HepG2 (cell line): Measurements from ENCODE around the gene C10orf143.

Experiments used
- ATF3 ChIP-seq: sonication (generic); formaldehyde crosslinking; IDR thresholded peaks from 2 replicates; pipeline ENCODE4 v1.4.0; 2020; ENCODE audit warnings: missing genetic modification reagents
- CTCF ChIP-seq: sonication (generic); formaldehyde crosslinking; IDR thresholded peaks from 2 replicates; pipeline ENCODE4 v1.5.0; 2020; ENCODE audit warnings: mild to moderate bottlenecking, missing genetic modification reagents, moderate library complexity
- EZH2 ChIP-seq: conservative IDR thresholded peaks from 2 replicates; pipeline ENCODE4 v1.6.1; 2012; ENCODE audit warnings: mild to moderate bottlenecking, low read depth, low read length, moderate library complexity
- FOSL1 ChIP-seq: sonication (generic); formaldehyde crosslinking; IDR thresholded peaks from 2 replicates; pipeline ENCODE4 v1.9.0; 2021; ENCODE audit warnings: missing genetic modification reagents, borderline replicate concordance
- MAFK ChIP-seq, 2 experiments: IDR thresholded peaks in 1 of 2; conservative IDR thresholded peaks in 1 of 2; 2 replicates each; pipeline ENCODE4 v1.6.1; 2011; ENCODE audit warnings: improper control_type of control experiment in 2 of 2, low read length in 2 of 2
- MXI1 ChIP-seq: IDR thresholded peaks from 3 replicates; pipeline ENCODE4 v1.6.1; 2012; ENCODE audit warnings: low read depth, low read length, inconsistent platforms, borderline replicate concordance
- POLR2A ChIP-seq, 2 experiments: IDR thresholded peaks; 2 replicates each; pipeline ENCODE4 v1.6.1; 2011; ENCODE audit warnings: low read depth in 2 of 2, low read length in 2 of 2, mild to moderate bottlenecking in 1 of 2, moderate library complexity in 1 of 2; ENCODE audit not compliant: insufficient read depth in 1 of 2
- REST ChIP-seq, 2 experiments: IDR thresholded peaks; 2 replicates each; pipeline ENCODE4 v1.6.1; 2011 to 2012; ENCODE audit warnings: low read length in 2 of 2, borderline replicate concordance in 1 of 2, low read depth in 1 of 2, mild to moderate bottlenecking in 1 of 2, moderate library complexity in 1 of 2
- ZNF180 ChIP-seq: sonication (generic); formaldehyde crosslinking; IDR thresholded peaks from 2 replicates; pipeline ENCODE4 v1.4.0; 2020; ENCODE audit warnings: low read depth, missing genetic modification reagents, borderline replicate concordance
- ZNF260 ChIP-seq: sonication (generic); formaldehyde crosslinking; IDR thresholded peaks from 2 replicates; pipeline ENCODE4 v1.4.0; 2020; ENCODE audit warnings: missing genetic modification reagents, low read depth, mild to moderate bottlenecking, borderline replicate concordance
- ZNF350 ChIP-seq: sonication (generic); formaldehyde crosslinking; IDR thresholded peaks from 2 replicates; pipeline ENCODE4 v1.4.0; 2020; ENCODE audit warnings: mild to moderate bottlenecking, low read depth, missing genetic modification reagents, borderline replicate concordance
- ZNF776 ChIP-seq: sonication (generic); formaldehyde crosslinking; IDR thresholded peaks from 2 replicates; pipeline ENCODE4 v1.4.0; 2020; ENCODE audit warnings: mild to moderate bottlenecking, missing genetic modification reagents
- TF ChIP-seq, protein P1 (sequence below): sonication (generic); formaldehyde crosslinking; IDR thresholded peaks from 2 replicates; pipeline ENCODE4 v1.9.0; 2021; ENCODE audit warnings: missing genetic modification reagents, mild to moderate bottlenecking, borderline replicate concordance
- TF ChIP-seq, protein P2 (sequence below): sonication (generic); formaldehyde crosslinking; IDR thresholded peaks from 2 replicates; pipeline ENCODE4 v1.4.0; 2020; ENCODE audit warnings: missing genetic modification reagents

- TF ChIP-seq ZNF350 (peak; percentile 62), REST (IDR thresholded peaks at IDR 0.05; ENCODE audit: borderline replicate concordance in 1 of 2, low read depth in 1 of 2, low read length in 2 of 2) (0 out of 4 replicates have a peak, but pooled peaks of 1 of the 2 experiments have one; percentile 13), EZH2 (no peak), ATF3 (CRISPR knock-in tag) (no peak), MAFK (conservative IDR thresholded peaks at IDR 0.05 in 1 of 2, IDR thresholded peaks at IDR 0.05 in 1 of 2; ENCODE audit: low read length in 2 of 2) (no peak), FOSL1 (CRISPR knock-in tag) (no peak), POLR2A (IDR thresholded peaks at IDR 0.05; ENCODE audit: insufficient read depth in 1 of 2, low read depth in 2 of 2, low read length in 2 of 2) (peak; percentile 84 to 95), ZNF260 (CRISPR knock-in tag) (no peak), ZNF776 (CRISPR knock-in tag) (no peak), CTCF (CRISPR knock-in tag) (no peak), ZNF180 (CRISPR knock-in tag) (no peak), MXI1 (peak; percentile 57; the same call in 2 of the 3 replicates)
- TF ChIP-seq, protein P1, sequence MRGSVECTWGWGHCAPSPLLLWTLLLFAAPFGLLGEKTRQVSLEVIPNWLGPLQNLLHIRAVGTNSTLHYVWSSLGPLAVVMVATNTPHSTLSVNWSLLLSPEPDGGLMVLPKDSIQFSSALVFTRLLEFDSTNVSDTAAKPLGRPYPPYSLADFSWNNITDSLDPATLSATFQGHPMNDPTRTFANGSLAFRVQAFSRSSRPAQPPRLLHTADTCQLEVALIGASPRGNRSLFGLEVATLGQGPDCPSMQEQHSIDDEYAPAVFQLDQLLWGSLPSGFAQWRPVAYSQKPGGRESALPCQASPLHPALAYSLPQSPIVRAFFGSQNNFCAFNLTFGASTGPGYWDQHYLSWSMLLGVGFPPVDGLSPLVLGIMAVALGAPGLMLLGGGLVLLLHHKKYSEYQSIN, result no peak
- TF ChIP-seq, protein P2, sequence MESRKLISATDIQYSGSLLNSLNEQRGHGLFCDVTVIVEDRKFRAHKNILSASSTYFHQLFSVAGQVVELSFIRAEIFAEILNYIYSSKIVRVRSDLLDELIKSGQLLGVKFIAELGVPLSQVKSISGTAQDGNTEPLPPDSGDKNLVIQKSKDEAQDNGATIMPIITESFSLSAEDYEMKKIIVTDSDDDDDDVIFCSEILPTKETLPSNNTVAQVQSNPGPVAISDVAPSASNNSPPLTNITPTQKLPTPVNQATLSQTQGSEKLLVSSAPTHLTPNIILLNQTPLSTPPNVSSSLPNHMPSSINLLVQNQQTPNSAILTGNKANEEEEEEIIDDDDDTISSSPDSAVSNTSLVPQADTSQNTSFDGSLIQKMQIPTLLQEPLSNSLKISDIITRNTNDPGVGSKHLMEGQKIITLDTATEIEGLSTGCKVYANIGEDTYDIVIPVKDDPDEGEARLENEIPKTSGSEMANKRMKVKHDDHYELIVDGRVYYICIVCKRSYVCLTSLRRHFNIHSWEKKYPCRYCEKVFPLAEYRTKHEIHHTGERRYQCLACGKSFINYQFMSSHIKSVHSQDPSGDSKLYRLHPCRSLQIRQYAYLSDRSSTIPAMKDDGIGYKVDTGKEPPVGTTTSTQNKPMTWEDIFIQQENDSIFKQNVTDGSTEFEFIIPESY (CRISPR knock-in tag), result no peak
Observed at GRCh38 chr10:130110246-130111112, at the start of gene C10orf143.
